Motor neuron (in vitro differentiated cells): ENCODE measurements around the gene MUC5AC. TPM values are rescaled to one million over a fixed set of nuclear protein-coding genes. Genes with fewer than 3 reads are reported as not detected.
"Not testable (repeated sequence)": the region's sequence is repeated elsewhere in the genome, so short reads cannot be mapped to it uniquely, and the experiment has no call there.

Experiments
- ATAC-seq, 8 experiments: fragments of 200-7000 bp; cut with Tn5 transposase; replicated peaks in 6 of 8; 2 replicates each; pipeline ENCODE4 v1.8.0; 2021; ENCODE audit warnings: mild to moderate bottlenecking in 8 of 8, moderate library complexity in 8 of 8
- H3K27ac ChIP-seq, 2 donors: fragments of 250-450 bp; sonication (Bioruptor Pico); 2 replicates each; pipeline ENCODE4 v1.9.0; 2021; ENCODE audit warnings: antibody characterized with exemption in 2 of 2, mild to moderate bottlenecking in 2 of 2, moderate library complexity in 1 of 2
- H3K4me1 ChIP-seq, 2 donors: fragments of 250-450 bp; sonication (Bioruptor Pico); replicated peaks in 1 of 2; 2 replicates each; pipeline ENCODE4 v1.6.1; 2021; ENCODE audit warnings: antibody characterized with exemption in 2 of 2, mild to moderate bottlenecking in 2 of 2, moderate library complexity in 1 of 2
- H3K4me3 ChIP-seq, 5 donors: fragments of 250-450 bp; sonication (Bioruptor Pico); 2 replicates each; pipeline ENCODE4 v1.9.0; 2021; ENCODE audit warnings: antibody characterized with exemption in 5 of 5, mild to moderate bottlenecking in 5 of 5, moderate library complexity in 4 of 5
- WGBS, 10 experiments: fragments of 450-650 bp; shearing (Covaris generic); methylation state at CpG; one replicate each; pipeline ENCODE4 v1.0.0; 2022; 5-methylcytosine and 5-hydroxymethylcytosine counted together
- in situ Hi-C, 9 experiments: fragments of 400-800 bp; cut with MboI; loops; one replicate each; pipeline ENCODE4 v1.15.0; 2021; ENCODE audit warnings: low sequenced_read_pairs in 9 of 9, low pct_unique_long_range_greater_than_20kb in 2 of 9; ENCODE audit not compliant: unreplicated experiment in 9 of 9
- total RNA-seq, 8 experiments: library from RNA; unstranded; fragments of 300-600 nt; gene quantifications; 2 replicates each; pipeline versions ENCODE4 v1.2.3 to v1.2.4, GENCODE V29; 2022

MUC5AC gene
- total RNA-seq, result under 1 TPM; under 0.01 to 0.57 (median 0.20) TPM

GRCh38 chr11:1157645-1158591, at the start of gene MUC5AC:
Gene MUC5AC, plus strand, starts transcription at chr11:1157953. Its CDS starts 47 bp downstream, at chr11:1158000.
- 60 to 100% (median 74%) methylated on average over 1 to 11 of the region's 32 CpGs; no CpG with 5 or more reads in 5 of the 10 experiments for WGBS, 10 experiments
- H3K4me1 ChIP-seq, result no peaks in the 10 kb centered on the region
- in situ Hi-C loops, result no loop called here
- no peak for ATAC-seq
- no peak within 1 kb of the TSS for H3K27ac ChIP-seq
- no peak within 1 kb of the TSS for H3K4me3 ChIP-seq

- in situ Hi-C loops, result no loop called here
- Histone ChIP-seq H3K27ac (no peak overlapping the region), H3K4me3 (no peak overlapping the region), H3K4me1 (no peaks in the 10 kb centered on the region)
- WGBS, 10 experiments, result 34 to 86% (median 77%) methylated on average over 1 to 10 of the region's 29 CpGs; no CpG with 5 or more reads in 3 of the 10 experiments
- ATAC-seq, result no peak
Observed at GRCh38 chr11:1108246-1108900, 49.4 kb upstream of the MUC5AC start.

DNA sequence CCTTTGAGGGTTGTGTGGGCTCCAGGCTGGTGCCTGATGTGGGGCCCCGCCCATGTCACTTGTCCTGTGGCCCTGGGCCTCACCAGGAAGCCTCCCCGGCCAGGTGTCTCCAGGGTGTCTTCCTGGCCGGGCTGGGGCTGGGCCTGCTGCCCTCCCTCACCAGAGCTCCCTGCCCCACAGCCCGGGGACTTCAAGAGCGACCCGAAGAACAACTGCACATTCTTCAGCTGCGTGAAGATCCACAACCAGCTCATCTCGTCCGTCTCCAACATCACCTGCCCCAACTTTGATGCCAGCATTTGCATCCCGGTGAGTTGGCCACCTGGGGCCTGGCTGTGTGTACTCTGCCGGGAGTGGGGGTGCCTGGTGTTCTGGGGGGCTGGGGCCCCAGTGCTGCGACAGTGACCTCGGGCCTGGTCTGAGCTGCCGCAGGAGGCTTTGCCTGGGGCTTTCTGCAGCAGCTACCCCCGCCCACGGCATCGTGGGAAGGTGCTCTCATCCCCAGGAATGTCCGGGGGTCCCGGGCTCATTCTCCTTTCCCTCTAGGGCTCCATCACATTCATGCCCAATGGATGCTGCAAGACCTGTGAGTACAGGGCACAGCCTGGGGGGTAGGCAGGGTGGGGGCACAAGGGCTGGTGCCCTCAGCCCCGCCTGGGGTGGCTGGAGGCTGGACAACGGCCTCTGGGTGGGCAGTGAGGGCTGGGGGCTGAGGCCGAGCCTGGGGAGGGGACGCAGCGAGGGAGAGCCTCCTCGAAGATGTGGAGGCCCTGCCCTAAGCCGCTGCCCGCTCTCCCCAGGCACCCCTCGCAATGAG, 48.4 kb upstream of the MUC5AC start:
- WGBS, 10 experiments, result 18 to 80% (median 63%) methylated on average over 2 to 5 of the region's 28 CpGs; no CpG with 5 or more reads in 6 of the 10 experiments
- Histone ChIP-seq H3K4me3 (no peak overlapping the region), H3K4me1 (no peaks in the 10 kb centered on the region), H3K27ac (no peak overlapping the region)
- peak in 1 of 8 experiments; percentile 5 for ATAC-seq
- in situ Hi-C loops, result no loop called here

DNA sequence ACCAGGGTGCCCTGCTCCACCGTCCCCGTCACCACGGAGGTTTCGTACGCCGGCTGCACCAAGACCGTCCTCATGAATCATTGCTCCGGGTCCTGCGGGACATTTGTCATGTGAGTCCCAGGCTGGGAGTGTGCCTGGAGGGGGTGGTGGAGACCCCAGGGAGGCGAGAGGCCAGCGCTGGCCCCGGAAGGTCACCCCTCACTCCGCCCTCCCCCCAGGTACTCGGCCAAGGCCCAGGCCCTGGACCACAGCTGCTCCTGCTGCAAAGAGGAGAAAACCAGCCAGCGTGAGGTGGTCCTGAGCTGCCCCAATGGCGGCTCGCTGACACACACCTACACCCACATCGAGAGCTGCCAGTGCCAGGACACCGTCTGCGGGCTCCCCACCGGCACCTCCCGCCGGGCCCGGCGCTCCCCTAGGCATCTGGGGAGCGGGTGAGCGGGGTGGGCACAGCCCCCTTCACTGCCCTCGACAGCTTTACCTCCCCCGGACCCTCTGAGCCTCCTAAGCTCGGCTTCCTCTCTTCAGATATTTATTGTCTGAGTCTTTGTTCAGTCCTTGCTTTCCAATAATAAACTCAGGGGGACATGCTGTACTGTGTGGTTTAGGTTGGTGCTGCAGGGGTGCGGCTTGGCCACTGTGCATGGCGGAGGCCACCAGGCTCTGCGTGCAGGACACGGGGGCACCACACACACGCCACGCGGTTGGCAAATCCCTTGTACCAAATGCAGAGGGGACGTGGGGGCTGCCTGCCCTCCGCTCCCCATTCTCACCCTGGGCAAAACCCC, 47.6 kb upstream of the MUC5AC start:
- H3K4me3 ChIP-seq, result no peak overlapping the region
- H3K4me1 ChIP-seq, result no peaks in the 10 kb centered on the region
- peak in 4 of 8 experiments; percentile 21 to 28 (median 22) for ATAC-seq
- 79 to 86% methylated on average over 4 of the region's 39 CpGs; no CpG with 5 or more reads in 8 of the 10 experiments for WGBS, 10 experiments
- H3K27ac ChIP-seq, result no peak overlapping the region
- in situ Hi-C loops, result no loop called here

DNA sequence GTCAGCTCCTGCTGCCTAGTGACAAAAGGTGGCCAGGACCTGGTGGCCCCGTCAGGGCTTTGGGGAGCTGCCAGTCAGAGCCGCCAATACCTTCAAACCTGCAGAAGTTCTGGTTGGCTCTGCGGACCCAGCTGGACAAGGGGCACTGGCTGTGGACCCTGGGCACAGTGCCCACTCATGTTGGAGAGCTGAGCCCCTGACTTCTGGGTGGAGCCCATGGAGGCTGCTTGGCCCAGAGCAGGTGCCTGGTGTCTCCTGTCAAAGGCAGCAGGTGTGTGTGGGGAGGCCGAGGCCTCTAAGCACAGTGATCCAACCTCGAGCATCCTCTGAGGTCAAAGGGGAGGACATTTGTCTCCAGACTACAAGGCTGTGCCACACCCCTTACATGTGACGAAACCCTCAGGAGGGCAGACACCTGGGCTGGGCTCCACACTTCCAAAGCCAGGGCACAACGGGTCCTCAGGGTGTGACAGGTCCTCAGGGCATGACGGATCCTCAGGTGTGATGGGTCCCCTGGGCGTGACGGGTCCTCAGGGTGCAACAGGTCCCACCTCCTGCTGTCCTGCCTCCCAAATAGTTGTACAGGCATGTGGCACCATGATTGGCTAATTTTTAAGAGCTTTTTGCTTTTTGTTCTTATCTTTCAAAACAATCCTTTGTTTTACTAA, 46.1 kb upstream of the MUC5AC start:
- Histone ChIP-seq H3K4me1 (no peaks in the 10 kb centered on the region), H3K4me3 (no peak overlapping the region), H3K27ac (no peak overlapping the region)
- ATAC-seq, result no peak
- in situ Hi-C loops, result no loop called here
- 40 to 100% (median 67%) methylated on average over 1 to 6 of the region's 10 CpGs; no CpG with 5 or more reads in 6 of the 10 experiments for WGBS, 10 experiments

GRCh38 chr11:1112351-1113191, 45.2 kb upstream of the MUC5AC start:
- H3K4me1 ChIP-seq, result no peaks in the 10 kb centered on the region
- no peak overlapping the region for H3K4me3 ChIP-seq
- ATAC-seq, result peak in 1 of 8 experiments; percentile 27
- in situ Hi-C loops, result no loop called here
- no peak overlapping the region for H3K27ac ChIP-seq
- 87% methylated on average over 3 of the region's 14 CpGs; no CpG with 5 or more reads in 9 of the 10 experiments for WGBS, 10 experiments

DNA sequence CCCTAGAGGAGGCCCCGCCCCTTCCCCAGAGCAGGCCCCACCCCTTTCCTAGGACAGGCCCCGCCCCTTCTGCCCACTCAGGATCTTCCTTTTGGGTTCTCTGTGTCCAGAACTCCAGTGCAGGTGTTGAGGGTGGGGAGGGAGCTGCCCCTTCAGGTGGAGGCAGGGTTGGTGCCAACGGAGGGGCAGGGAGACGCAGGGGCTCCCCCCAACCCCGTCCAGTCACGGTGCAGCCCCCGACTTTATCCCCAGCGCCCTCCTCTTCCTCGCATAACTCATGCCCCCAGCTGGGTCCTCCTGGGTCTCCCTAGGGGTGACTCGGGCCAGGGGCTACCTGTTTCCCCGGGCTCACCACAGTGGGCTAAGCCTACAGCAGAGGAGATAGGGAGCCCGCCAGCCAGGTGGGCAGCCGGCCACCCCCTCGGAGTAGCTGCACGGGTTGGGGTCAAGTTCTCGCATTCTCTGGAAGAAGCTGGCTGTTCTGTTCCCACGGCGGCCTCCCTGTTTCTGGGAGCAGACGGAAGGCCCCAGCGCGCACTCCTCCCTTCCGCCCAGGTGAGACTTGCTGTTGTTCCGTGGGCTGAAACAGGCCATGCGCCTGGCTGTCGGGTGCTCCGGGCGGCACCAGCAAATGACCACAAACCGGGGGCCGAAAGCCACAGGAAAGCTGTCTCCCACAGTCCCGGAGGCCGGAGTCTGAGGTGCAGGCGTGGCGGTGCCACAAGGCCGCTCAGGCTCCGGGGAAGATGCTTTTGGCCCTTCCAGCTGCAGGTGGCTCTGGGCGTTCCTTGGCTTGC, 44.1 kb upstream of the MUC5AC start:
- WGBS, 10 experiments, result 67 to 96% (median 87%) methylated on average over 3 to 11 of the region's 36 CpGs; no CpG with 5 or more reads in 5 of the 10 experiments
- in situ Hi-C loops, result no loop called here
- no peak for ATAC-seq
- H3K27ac ChIP-seq, result no peak overlapping the region
- no peaks in the 10 kb centered on the region for H3K4me1 ChIP-seq
- no peak overlapping the region for H3K4me3 ChIP-seq

DNA sequence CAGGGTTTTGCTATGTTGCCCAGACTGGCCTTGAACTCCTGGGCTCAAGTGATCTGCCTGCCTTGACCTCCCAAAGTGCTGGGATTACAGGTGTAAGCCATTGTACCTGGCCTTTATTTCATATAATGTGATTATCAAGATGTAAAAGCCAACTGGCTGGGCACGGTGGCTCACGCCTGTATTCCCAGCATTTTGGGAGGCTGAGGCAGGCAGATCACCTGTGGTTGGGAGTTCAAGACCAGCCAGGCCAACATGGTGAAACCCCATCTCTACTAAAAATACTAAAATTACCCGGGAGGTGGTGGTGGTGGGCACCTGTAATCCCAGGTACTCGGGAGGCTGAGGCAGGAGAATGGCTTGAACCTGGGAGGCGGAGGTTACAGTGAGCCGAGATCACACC, 42.5 kb upstream of the MUC5AC start:
- H3K4me1 ChIP-seq, result not testable (repeated sequence)

GRCh38 chr11:1116104-1116503, 41.6 kb upstream of the MUC5AC start:
- Histone ChIP-seq H3K4me1 (no peaks in the 10 kb centered on the region), H3K4me3 (no peak overlapping the region), H3K27ac (no peak overlapping the region)
- WGBS, 10 experiments, result 31 to 100% (median 80%) methylated on average over 1 to 9 of the region's 12 CpGs
- in situ Hi-C loops, result no loop called here
- ATAC-seq, result no peak

More for the DNA sequence above, 42.5 kb upstream of the MUC5AC start:
- in situ Hi-C loops, H3K4me3 ChIP-seq, ATAC-seq, H3K27ac ChIP-seq: not testable (repeated sequence)
- 62 to 90% (median 70%) methylated on average over 2 to 6 of the region's 6 CpGs; no CpG with 5 or more reads in 3 of the 10 experiments for WGBS, 10 experiments

GRCh38 chr11:1116666-1117390, 40.9 kb upstream of the MUC5AC start:
- ATAC-seq, result no peak
- 46 to 82% (median 68%) methylated on average over 3 to 14 of the region's 23 CpGs; no CpG with 5 or more reads in 3 of the 10 experiments for WGBS, 10 experiments
- in situ Hi-C loops, result no loop called here
- Histone ChIP-seq H3K27ac (no peak overlapping the region), H3K4me3 (no peak overlapping the region), H3K4me1 (no peaks in the 10 kb centered on the region)
